ENCODE measurements around the gene ALDH3B2. TPM values are rescaled to one million over a fixed set of nuclear protein-coding genes. Genes with fewer than 3 reads are reported as not detected.

The ALDH3B2 gene
- total RNA-seq, 1 experiment from 2014 or later = 1.8 TPM

DNA sequence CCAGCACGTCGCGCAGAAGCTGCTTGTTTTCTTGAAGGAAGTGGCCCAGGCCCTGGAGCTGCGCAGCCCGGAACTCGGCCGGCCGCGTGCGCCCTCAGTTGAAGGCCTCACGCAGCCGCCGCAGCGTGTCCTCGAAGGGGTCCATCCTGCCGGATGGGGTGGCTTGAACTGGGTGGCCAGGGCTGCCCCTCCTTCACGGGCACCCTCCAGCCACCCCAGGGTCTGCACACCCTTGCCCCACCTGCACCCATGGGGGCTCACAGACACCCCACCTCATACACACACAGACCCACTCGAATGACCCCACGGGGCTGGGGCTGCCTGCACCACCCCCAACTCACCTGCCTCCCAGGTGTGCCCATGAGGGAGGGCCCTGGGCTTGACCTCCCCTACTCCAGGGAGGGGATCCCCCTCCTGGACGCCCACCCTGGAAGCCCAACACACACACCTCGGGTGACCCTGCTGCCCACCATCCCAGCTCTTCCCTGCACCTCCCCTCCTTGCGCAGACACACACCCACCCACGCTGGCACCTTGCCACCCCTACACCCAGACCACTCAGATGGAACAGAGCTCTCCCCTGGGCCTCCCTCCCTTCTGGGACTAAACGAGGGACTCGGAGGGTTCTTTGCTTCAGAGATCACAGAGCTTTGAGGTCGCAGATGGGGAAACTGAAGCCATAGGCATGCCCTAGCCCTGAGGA lies 6.8 kb downstream of the ALDH3B2 start:
- no peaks in the 10 kb centered on the region for H3K9me3 ChIP-seq (ENCODE audit: low read length)
- H3K9ac ChIP-seq (ENCODE audit: low read length) = peak overlapping the region; percentile 67
- H3K4me1 ChIP-seq (ENCODE audit: low read length) = peaks cover 37% of the 10 kb centered on the region
- peak; percentile 98 for DNase-seq
- H3K4me3 ChIP-seq (ENCODE audit: low read length) = peak overlapping the region; percentile 41
- H3K9me2 ChIP-seq (replicated peaks; ENCODE audit: insufficient read depth, low read length) = no peaks in the 10 kb centered on the region
- H2AFZ ChIP-seq (ENCODE audit: low read length) = no peak overlapping the region; the same call in 1 of the 2 replicates
- peak overlapping the region; percentile 90 for H3K27ac ChIP-seq (ENCODE audit: low read length)
- H3K36me3 ChIP-seq (ENCODE audit: insufficient read depth, low read length) = no peaks in the 10 kb centered on the region
- no peaks in the 10 kb centered on the region for H3K79me2 ChIP-seq (ENCODE audit: low read length)
- H4K20me1 ChIP-seq (ENCODE audit: insufficient read depth, low read depth, low read length) = no peaks in the 10 kb centered on the region
- peak overlapping the region; percentile 70 for H3K4me2 ChIP-seq (ENCODE audit: low read depth, low read length, poor library complexity, severe bottlenecking)
- no peaks in the 10 kb centered on the region for H3K27me3 ChIP-seq (ENCODE audit: low read length)

DNA sequence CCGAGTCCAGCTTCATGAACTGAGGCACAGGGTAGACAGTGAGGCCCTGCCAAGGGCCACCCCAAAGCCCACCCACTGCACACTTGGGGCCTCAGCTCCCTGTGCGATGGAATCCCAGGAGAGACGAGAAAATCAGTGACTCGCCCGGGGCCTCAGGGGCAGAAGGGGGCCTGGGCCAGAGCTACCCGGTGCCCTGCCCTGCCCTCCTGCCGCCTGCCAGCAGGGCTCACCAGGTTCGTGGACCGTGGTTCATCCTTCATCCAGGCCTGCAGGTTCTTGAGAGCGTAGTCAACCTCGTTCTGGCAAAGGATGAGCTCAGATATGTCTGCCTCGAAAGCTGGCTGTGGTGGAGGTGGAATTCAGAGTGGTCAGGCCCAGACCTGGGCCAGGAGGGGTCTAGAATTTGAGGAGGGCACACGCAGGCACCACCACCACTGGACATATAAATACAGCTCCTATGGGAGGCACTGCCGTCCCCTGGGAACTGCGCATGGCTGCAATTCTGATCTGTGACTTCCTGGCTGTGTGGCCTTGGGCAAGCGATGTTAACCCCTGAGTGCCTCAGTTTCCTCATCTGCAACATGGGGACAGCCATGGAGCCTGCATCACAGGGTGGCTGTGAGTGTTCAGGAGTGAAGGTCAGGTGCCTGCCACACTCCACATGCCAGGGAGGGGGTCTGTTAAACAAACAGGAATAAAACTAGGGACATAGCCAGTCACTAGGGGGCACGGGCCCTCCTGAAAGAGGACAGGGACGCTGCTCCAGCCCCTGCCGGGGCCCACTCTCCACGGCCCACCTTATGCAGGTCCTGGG lies 7.5 kb downstream of the ALDH3B2 start:
- peak overlapping the region; percentile 70 for H3K4me2 ChIP-seq (ENCODE audit: low read depth, low read length, poor library complexity, severe bottlenecking)
- H3K27me3 ChIP-seq (ENCODE audit: low read length) = no peaks in the 10 kb centered on the region
- no peaks in the 10 kb centered on the region for H3K9me3 ChIP-seq (ENCODE audit: low read length)
- H3K36me3 ChIP-seq (ENCODE audit: insufficient read depth, low read length) = no peaks in the 10 kb centered on the region
- DNase-seq = peak; percentile 90
- H4K20me1 ChIP-seq (ENCODE audit: insufficient read depth, low read depth, low read length) = no peaks in the 10 kb centered on the region
- peak overlapping the region; percentile 90 for H3K27ac ChIP-seq (ENCODE audit: low read length)
- peaks cover 37% of the 10 kb centered on the region for H3K4me1 ChIP-seq (ENCODE audit: low read length)
- peak overlapping the region; percentile 67 for H3K9ac ChIP-seq (ENCODE audit: low read length)
- no peak overlapping the region; the same call in 1 of the 2 replicates for H2AFZ ChIP-seq (ENCODE audit: low read length)
- peak overlapping the region; percentile 41 for H3K4me3 ChIP-seq (ENCODE audit: low read length)
- H3K79me2 ChIP-seq (ENCODE audit: low read length) = no peaks in the 10 kb centered on the region
- H3K9me2 ChIP-seq (replicated peaks; ENCODE audit: insufficient read depth, low read length) = no peaks in the 10 kb centered on the region

DNA sequence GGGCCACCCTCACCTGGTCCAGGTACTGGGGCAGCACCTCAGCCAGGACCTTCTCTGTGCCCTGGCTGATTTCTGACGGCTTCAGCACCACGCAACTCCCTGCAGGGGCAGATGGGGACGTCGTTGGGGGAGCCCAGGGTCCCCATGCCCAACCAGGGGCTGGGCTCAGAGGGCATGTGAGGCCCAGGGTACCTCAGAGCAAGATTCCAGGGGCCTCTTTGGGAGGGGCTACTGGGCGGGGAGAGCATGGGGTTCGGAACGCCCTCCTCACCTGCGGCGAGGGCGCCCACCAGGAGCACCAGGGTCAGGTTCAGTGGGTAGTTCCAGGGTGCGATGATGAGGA lies 8.1 kb downstream of the ALDH3B2 start:
- Histone ChIP-seq H3K4me2 (ENCODE audit: low read depth, low read length, poor library complexity, severe bottlenecking) (peak overlapping the region; percentile 70), H2AFZ (ENCODE audit: low read length) (no peak overlapping the region), H3K36me3 (ENCODE audit: insufficient read depth, low read length) (no peaks in the 10 kb centered on the region), H3K4me1 (ENCODE audit: low read length) (peaks cover 37% of the 10 kb centered on the region), H3K9me3 (ENCODE audit: low read length) (no peaks in the 10 kb centered on the region), H4K20me1 (ENCODE audit: insufficient read depth, low read depth, low read length) (no peaks in the 10 kb centered on the region), H3K27me3 (ENCODE audit: low read length) (no peaks in the 10 kb centered on the region), H3K27ac (ENCODE audit: low read length) (peak overlapping the region; percentile 90), H3K4me3 (ENCODE audit: low read length) (peak overlapping the region; percentile 41; the same call in 1 of the 2 replicates), H3K9me2 (replicated peaks; ENCODE audit: insufficient read depth, low read length) (no peaks in the 10 kb centered on the region), H3K9ac (ENCODE audit: low read length) (peak overlapping the region; percentile 67), H3K79me2 (ENCODE audit: low read length) (no peaks in the 10 kb centered on the region)
- no peak for DNase-seq

DNA sequence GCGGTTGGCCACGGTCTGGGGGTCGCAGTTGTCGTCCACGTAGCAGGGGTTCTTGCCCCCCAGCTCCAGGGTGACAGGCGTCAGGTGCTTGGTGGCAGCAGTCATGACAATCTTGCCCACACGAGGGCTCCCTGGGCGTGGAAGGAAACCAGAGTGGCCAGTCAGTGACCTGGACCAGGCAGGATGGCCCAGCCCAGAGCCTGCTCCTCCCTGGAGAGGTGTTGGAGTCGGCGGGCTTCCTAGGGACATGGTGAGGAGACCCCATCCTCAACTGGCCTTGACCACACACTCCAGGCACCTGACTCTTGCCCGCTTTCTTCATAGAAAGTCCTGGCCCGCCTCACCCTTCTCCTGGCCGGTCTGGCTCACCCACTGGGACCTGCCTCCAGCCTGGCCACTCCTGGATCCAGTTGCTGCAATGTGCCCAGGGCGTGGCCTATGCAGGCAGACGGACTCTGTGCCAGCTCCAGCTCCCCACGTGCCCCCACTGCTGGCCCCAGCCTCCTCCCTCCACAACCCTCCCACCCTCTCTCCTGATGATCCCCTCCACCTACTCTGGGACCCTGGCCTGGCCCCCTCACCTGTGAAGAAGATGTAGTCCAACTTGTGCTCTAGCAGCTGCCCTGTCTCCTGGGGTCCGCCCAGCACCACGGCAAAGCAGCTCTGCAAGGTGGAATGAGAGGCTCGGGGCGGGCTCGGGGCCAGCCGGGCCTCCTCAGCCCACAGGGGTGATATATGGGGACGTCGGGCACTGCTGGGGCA lies 8.7 kb downstream of the ALDH3B2 start:
- Histone ChIP-seq H2AFZ (ENCODE audit: low read length) (no peak overlapping the region), H3K4me3 (ENCODE audit: low read length) (0 out of 2 replicates have a peak overlapping the region, but pooled peaks have one; percentile 41), H3K4me2 (ENCODE audit: low read depth, low read length, poor library complexity, severe bottlenecking) (peak overlapping the region; percentile 70), H4K20me1 (ENCODE audit: insufficient read depth, low read depth, low read length) (no peaks in the 10 kb centered on the region), H3K9ac (ENCODE audit: low read length) (peak overlapping the region; percentile 67; the same call in 1 of the 2 replicates), H3K36me3 (ENCODE audit: insufficient read depth, low read length) (no peaks in the 10 kb centered on the region), H3K9me2 (replicated peaks; ENCODE audit: insufficient read depth, low read length) (no peaks in the 10 kb centered on the region), H3K4me1 (ENCODE audit: low read length) (peaks cover 37% of the 10 kb centered on the region), H3K27me3 (ENCODE audit: low read length) (no peaks in the 10 kb centered on the region), H3K27ac (ENCODE audit: low read length) (no peak overlapping the region; the same call in 1 of the 2 replicates), H3K9me3 (ENCODE audit: low read length) (no peaks in the 10 kb centered on the region), H3K79me2 (ENCODE audit: low read length) (no peaks in the 10 kb centered on the region)
- DNase-seq = peak; percentile 65

- Histone ChIP-seq H3K27ac (ENCODE audit: low read length) (no peak overlapping the region), H3K79me2 (ENCODE audit: low read length) (no peaks in the 10 kb centered on the region), H2AFZ (ENCODE audit: low read length) (no peak overlapping the region), H3K9me3 (ENCODE audit: low read length) (no peaks in the 10 kb centered on the region), H3K4me2 (ENCODE audit: low read depth, low read length, poor library complexity, severe bottlenecking) (no peak overlapping the region), H3K4me1 (ENCODE audit: low read length) (peaks cover 39% of the 10 kb centered on the region), H3K27me3 (ENCODE audit: low read length) (no peaks in the 10 kb centered on the region), H3K36me3 (ENCODE audit: insufficient read depth, low read length) (no peaks in the 10 kb centered on the region), H3K9ac (ENCODE audit: low read length) (no peak overlapping the region), H3K4me3 (ENCODE audit: low read length) (no peak overlapping the region), H4K20me1 (ENCODE audit: insufficient read depth, low read depth, low read length) (no peaks in the 10 kb centered on the region), H3K9me2 (replicated peaks; ENCODE audit: insufficient read depth, low read length) (no peaks in the 10 kb centered on the region)
- DNase-seq = no peak
These were observed 9.5 kb downstream of the ALDH3B2 start for GRCh38 chr11:67664696-67665540.

- Histone ChIP-seq H3K4me3 (ENCODE audit: low read length) (no peak overlapping the region), H2AFZ (ENCODE audit: low read length) (no peak overlapping the region), H3K9me2 (replicated peaks; ENCODE audit: insufficient read depth, low read length) (no peaks in the 10 kb centered on the region), H3K4me2 (ENCODE audit: low read depth, low read length, poor library complexity, severe bottlenecking) (no peak overlapping the region), H3K27ac (ENCODE audit: low read length) (no peak overlapping the region), H3K4me1 (ENCODE audit: low read length) (peaks cover 40% of the 10 kb centered on the region), H3K36me3 (ENCODE audit: insufficient read depth, low read length) (no peaks in the 10 kb centered on the region), H4K20me1 (ENCODE audit: insufficient read depth, low read depth, low read length) (no peaks in the 10 kb centered on the region), H3K27me3 (ENCODE audit: low read length) (no peaks in the 10 kb centered on the region), H3K9ac (ENCODE audit: low read length) (no peak overlapping the region), H3K9me3 (ENCODE audit: low read length) (no peaks in the 10 kb centered on the region), H3K79me2 (ENCODE audit: low read length) (no peaks in the 10 kb centered on the region)
- no peak for DNase-seq
These were observed 10.2 kb downstream of the ALDH3B2 start for GRCh38 chr11:67664213-67664585.

- H3K27me3 ChIP-seq (ENCODE audit: low read length) = no peaks in the 10 kb centered on the region
- H2AFZ ChIP-seq (ENCODE audit: low read length) = no peak overlapping the region
- no peak overlapping the region for H3K9ac ChIP-seq (ENCODE audit: low read length)
- no peak overlapping the region for H3K27ac ChIP-seq (ENCODE audit: low read length)
- H3K9me2 ChIP-seq (replicated peaks; ENCODE audit: insufficient read depth, low read length) = no peaks in the 10 kb centered on the region
- no peak overlapping the region for H3K4me2 ChIP-seq (ENCODE audit: low read depth, low read length, poor library complexity, severe bottlenecking)
- no peak for DNase-seq
- H3K4me3 ChIP-seq (ENCODE audit: low read length) = no peak overlapping the region
- no peaks in the 10 kb centered on the region for H3K79me2 ChIP-seq (ENCODE audit: low read length)
- no peaks in the 10 kb centered on the region for H3K9me3 ChIP-seq (ENCODE audit: low read length)
- no peaks in the 10 kb centered on the region for H3K36me3 ChIP-seq (ENCODE audit: insufficient read depth, low read length)
- no peaks in the 10 kb centered on the region for H4K20me1 ChIP-seq (ENCODE audit: insufficient read depth, low read depth, low read length)
- peaks cover 40% of the 10 kb centered on the region for H3K4me1 ChIP-seq (ENCODE audit: low read length)
These were observed 10.8 kb downstream of the ALDH3B2 start for GRCh38 chr11:67663532-67664212.
